ENCODE results near the gene CHURC1.

DNA sequence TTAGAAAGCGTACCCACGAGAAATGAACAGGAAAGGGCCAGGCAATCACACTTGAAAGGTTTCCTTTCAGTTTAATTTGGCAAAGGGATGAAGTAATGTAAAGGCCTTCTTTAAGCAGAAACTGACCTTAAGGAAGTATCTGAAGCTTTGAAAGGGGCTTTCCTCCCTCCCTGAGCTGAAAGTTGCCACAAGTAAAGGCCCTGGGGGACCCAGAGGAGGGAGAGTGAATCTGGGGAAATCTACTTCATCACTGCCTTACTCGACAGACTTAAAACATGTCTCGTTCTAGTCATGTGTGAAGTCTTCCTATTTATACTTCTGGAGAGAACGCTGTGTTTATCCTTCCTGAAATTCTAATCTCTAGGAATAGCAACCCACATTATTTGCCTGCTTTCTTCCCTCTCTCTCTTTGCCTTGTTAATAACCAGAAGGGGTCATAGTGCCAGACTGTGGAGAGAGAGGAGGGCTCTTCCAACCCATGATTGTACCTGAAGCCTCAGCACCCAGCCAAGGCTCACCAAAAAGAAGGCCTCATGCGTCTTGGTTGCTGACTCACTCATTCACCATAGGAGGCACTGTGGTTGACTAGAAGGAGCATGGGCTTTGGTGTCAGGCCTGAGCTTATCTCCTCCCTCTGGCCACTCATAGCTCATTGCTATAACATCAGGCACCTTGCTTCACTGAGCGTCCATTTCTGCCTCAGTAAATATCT is 38.5 kb downstream of the CHURC1 start:
- TF ChIP-seq CTCF (IDR thresholded peaks at IDR 0.05; ENCODE audit: borderline replicate concordance, extremely low read depth, low read length, poor library complexity, severe bottlenecking) (peak; percentile 35), EZH2 (IDR thresholded peaks at IDR 0.05; ENCODE audit: borderline replicate concordance, low read depth, low read length, severe bottlenecking) (no peak)
